ENCODE measurements around the gene NDUFC1.
A peak's percentile ranks its signal among the peaks of the same experiment; 100 is the strongest.
"Not testable (repeated sequence)": the region's sequence is repeated elsewhere in the genome, so short reads cannot be mapped to it uniquely, and the experiment has no call there.

NDUFC1 gene

GRCh38 chr4:139301821-139302611 lies at the start of gene NDUFC1:
NDUFC1 (minus strand) TSS chr4:139302477; CDS start chr4:139295798, 6,679 bp downstream.
- DNase-seq = peak; percentile 44

- no peak for DNase-seq
These were observed 35.3 kb upstream of the NDUFC1 start for GRCh38 chr4:139337612-139338011.

GRCh38 chr4:139333046-139333445 lies 30.8 kb upstream of the NDUFC1 start:
- DNase-seq = no peak

- no peak for DNase-seq
These were observed 28.9 kb upstream of the NDUFC1 start for GRCh38 chr4:139331185-139331584.

GRCh38 chr4:139330283-139330682 lies 28.0 kb upstream of the NDUFC1 start:
- no peak for DNase-seq

- DNase-seq = no peak
These were observed 27.5 kb upstream of the NDUFC1 start for GRCh38 chr4:139329665-139330200.

- DNase-seq = no peak
These were observed 22.3 kb upstream of the NDUFC1 start for GRCh38 chr4:139324620-139325019.

GRCh38 chr4:139322541-139322940 lies 20.3 kb upstream of the NDUFC1 start:
- DNase-seq = not testable (repeated sequence)

- not testable (repeated sequence) for DNase-seq
These were observed 19.8 kb upstream of the NDUFC1 start for GRCh38 chr4:139322070-139322469.

- DNase-seq = no peak
These were observed 17.3 kb upstream of the NDUFC1 start for GRCh38 chr4:139319571-139319970.

- no peak for DNase-seq
These were observed 15.4 kb upstream of the NDUFC1 start for GRCh38 chr4:139317635-139318034.

GRCh38 chr4:139316733-139317132 lies 14.5 kb upstream of the NDUFC1 start:
- DNase-seq = no peak

GRCh38 chr4:139315221-139315675 lies 13.0 kb upstream of the NDUFC1 start:
- DNase-seq = no peak

GRCh38 chr4:139314047-139314800 lies 11.9 kb upstream of the NDUFC1 start:
- DNase-seq = no peak

- DNase-seq = not testable (repeated sequence)
These were observed 11.1 kb upstream of the NDUFC1 start for GRCh38 chr4:139313414-139313813.

- no peak for DNase-seq
These were observed 10.5 kb upstream of the NDUFC1 start for GRCh38 chr4:139312552-139313332.

- DNase-seq = no peak
These were observed 9.6 kb upstream of the NDUFC1 start for GRCh38 chr4:139311909-139312308.

- DNase-seq = no peak
These were observed 2.6 kb upstream of the NDUFC1 start for GRCh38 chr4:139304920-139305319.

- peak; percentile 87 for DNase-seq
These were observed 1.0 kb downstream of the NDUFC1 start, which contains the start of gene NAA15 for GRCh38 chr4:139301113-139301820. NAA15 (plus strand) TSS chr4:139301505; CDS start chr4:139301778, 273 bp downstream.

- no peak for DNase-seq
These were observed 1.7 kb downstream of the NDUFC1 start for GRCh38 chr4:139300431-139301112.

- DNase-seq = no peak
These were observed 2.7 kb downstream of the NDUFC1 start for GRCh38 chr4:139299536-139299935.

All from NCI-H2171 (cell line).